Activated gamma-delta T cell treated with Interleukin-2 at 50 U/mL for 16 hours (primary cell): ENCODE measurements around the gene BMPR2.
"Not testable (repeated sequence)": the region's sequence is repeated elsewhere in the genome, so short reads cannot be mapped to it uniquely, and the experiment has no call there.

Experiments
- DNase-seq: peaks from one replicate; pipeline ENCODE4 v3.0.0-alpha.2; 2020

Gene BMPR2

GRCh38 chr2:202455114-202455513, 79.0 kb downstream of the BMPR2 start:
- no peak for DNase-seq

GRCh38 chr2:202460119-202460518, 84.0 kb downstream of the BMPR2 start:
- DNase-seq = no peak

GRCh38 chr2:202479090-202479489, 103.0 kb downstream of the BMPR2 start:
- no peak for DNase-seq

DNA sequence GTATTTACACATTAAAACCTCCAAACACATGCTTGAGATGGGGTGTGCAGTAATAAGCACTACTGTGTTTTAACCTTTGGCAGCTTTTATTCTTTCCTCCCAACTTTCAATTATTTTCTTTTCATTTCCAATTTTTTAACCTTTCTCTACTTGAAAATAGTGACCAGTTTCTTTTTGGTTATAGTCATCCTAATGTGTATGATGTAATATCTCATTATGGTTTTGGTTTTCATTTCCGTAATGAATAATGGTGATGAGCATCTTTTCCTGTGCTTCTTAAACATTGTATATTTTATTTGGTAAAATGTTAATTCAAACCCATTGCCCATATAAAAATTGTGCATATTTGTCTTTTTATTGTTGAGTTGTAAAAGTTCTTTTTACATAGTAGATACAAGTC, 103.5 kb downstream of the BMPR2 start:
- DNase-seq = no peak

DNA sequence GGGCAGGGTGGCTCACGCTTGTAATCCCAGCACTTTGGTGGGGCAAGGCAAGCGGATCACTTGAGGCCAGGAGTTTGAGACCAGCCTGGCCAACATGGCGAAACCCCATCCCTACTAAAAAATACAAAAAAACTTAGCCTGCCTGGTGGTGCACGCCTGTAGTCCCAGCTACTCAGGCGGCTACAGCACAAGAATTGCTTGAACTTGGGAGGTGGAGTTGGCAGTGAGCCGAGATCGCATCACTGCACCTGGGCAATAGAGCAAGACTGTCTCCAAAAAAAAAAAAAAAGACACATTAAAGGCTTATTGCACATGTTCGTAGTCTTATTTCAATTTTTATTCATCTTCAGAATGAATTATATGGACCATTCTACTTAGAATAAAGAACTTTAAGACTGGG, 110.2 kb downstream of the BMPR2 start:
- no peak for DNase-seq

DNA sequence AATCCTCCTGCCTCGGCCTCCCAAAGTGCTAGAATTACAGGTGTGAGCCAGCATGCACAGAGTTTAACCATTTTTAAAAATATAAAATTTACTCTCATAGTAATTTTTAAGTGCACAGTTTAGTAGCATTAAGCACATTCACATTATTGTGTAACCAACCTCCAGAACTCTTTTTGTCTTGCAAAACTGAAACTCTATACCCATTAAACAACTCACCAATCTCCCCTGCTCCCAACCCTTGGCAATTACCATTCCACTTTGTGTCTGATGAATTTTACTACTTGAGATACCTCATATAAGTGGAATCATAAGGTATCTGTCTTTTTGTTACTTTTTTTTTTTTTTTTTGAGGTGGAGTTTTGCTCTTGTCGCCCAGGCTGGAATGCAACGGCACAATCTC, 112.5 kb downstream of the BMPR2 start:
- DNase-seq = no peak

- DNase-seq = no peak
Measured at GRCh38 chr2:202490479-202490878, 114.4 kb downstream of the BMPR2 start.

DNA sequence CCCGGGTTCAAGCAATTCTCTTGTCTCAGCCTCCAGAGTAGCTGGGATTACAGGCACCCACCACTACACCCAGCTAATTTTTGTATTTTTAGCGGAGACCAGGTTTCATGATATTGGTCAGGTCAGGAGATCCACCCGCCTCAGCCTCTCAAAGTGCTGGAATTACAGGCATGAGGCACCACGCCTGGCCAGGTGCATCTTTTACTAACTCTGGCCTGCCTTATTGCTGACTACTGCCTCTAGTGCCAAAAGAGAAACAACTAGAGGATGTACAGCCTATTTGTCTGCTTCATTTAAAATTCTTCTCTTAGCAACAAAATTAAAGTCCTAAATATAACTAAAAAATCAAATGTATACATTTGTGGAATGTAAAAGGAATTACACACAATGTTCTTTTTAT, 115.4 kb downstream of the BMPR2 start:
- no peak for DNase-seq

GRCh38 chr2:202494300-202495229, 118.4 kb downstream of the BMPR2 start:
- no peak for DNase-seq

GRCh38 chr2:202495230-202495604, 119.1 kb downstream of the BMPR2 start:
- no peak for DNase-seq

GRCh38 chr2:202496835-202497472, 120.8 kb downstream of the BMPR2 start:
- not testable (repeated sequence) for DNase-seq

DNA sequence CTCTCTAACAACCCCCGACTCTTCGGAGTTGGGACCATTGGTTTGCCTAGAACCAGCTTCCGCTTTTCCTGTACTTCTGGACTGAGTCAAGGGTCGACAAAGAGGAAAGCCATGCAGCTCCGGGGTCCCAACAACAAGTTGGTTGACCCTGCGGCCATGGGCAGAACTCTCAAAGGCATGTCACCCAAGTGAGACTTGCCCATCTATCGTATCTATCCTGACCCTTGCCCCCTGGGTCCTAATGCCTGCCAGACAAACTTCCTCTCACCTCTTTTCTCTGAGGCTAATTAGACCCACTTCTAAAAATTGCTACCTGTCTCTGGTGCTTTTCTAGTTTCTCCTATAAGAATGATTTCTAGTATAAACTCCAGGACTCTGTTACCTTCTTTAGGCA, 121.3 kb downstream of the BMPR2 start:
- not testable (repeated sequence) for DNase-seq

- DNase-seq = not testable (repeated sequence)
Measured at GRCh38 chr2:202499841-202500240, 123.7 kb downstream of the BMPR2 start.

GRCh38 chr2:202503276-202503675, 127.1 kb downstream of the BMPR2 start:
- not testable (repeated sequence) for DNase-seq

DNA sequence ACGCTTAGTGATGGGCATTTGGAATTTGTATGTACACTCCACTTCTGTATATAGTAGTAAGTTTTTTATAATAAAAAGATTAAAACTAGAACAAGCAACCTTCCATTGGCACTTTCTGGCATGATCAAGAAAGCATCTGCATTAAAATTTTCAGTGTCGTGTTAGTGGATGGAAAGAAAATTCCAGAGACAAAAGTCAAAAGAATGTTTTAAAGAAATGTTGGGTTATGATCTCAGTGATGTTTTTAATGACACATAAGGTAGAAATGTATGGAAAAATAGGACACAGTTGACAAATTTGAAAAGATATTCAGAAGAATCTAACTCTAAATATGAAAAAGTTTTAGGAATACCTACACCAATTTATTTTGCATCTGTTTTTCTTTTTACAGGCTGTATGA, 132.6 kb downstream of the BMPR2 start:
- no peak for DNase-seq

GRCh38 chr2:202510911-202511310, 134.8 kb downstream of the BMPR2 start:
- no peak for DNase-seq

- DNase-seq = no peak
Measured at GRCh38 chr2:202512176-202512575, 136.0 kb downstream of the BMPR2 start.

- no peak for DNase-seq
Measured at GRCh38 chr2:202514732-202515131, 138.6 kb downstream of the BMPR2 start.

DNA sequence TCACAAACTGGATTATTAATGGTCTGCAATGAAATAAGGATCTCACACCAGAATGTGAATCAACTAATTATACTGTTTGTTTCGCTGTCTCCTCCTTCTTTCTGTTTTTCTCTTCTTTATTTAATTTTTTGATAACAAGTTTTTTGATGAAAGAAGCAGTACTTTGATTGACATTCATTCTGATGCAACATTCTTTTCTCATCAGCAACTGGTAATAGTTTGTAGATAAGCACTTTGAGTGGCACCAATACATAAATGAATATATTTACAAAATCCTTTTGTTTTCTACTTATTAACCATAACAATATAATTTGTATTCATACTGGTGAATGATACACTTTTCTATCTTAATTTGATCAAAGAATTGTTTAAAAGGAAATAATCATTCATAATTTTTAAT, 143.3 kb downstream of the BMPR2 start:
- no peak for DNase-seq

DNA sequence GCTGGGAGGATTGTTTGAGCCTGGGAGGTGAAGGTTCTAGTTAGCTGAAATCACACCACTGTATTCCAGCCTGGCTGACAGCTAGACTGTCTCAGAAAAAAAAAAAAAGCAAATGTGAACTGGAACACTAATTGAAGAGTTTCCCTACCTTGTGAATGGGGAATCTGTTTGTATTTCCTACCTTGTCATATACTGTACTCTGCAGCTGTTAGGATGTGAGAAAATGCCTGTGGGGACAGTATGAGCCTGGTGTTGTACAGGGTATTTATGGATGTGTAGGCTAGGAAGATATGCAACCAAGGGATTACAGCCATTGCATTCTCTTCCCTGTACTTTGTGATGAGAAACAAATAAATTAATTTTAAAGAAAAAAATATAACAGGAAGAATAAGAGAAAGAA, 145.3 kb downstream of the BMPR2 start:
- DNase-seq = no peak

DNA sequence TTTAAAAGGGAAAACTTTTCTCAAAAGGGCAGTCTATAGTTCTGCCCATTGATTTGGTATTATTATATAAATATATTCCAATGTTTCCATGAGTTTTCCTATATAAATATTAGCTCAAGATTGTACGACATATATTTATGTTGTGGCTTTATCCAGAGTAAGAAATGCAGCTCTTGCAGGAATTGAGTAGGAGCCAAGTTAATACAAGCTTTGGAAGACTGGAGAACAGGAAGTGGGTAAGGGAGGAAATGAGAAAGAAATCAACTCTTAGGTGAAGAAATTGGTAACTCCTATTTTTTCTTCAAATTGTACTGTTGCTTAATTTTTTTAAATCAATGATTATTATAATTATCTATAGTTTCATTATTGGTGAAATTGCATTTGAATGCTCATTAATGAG, 153.3 kb downstream of the BMPR2 start:
- DNase-seq = no peak

- no peak for DNase-seq
Measured at GRCh38 chr2:202530038-202530437, 153.9 kb downstream of the BMPR2 start.

GRCh38 chr2:202535290-202535689, 159.2 kb downstream of the BMPR2 start:
- not testable (repeated sequence) for DNase-seq

GRCh38 chr2:202541137-202541536, 165.0 kb downstream of the BMPR2 start:
- DNase-seq = no peak
